ENCODE measurements around the gene COMMD1. TPM values are rescaled to one million over a fixed set of nuclear protein-coding genes. Genes with fewer than 3 reads are reported as not detected.

Gene COMMD1
- total and polyA plus RNA-seq, 7 donors = 33.6 to 67.3 (median 49.1) TPM

GRCh38 chr2:62176801-62177200 lies 271.3 kb downstream of the COMMD1 start:
- no peak for TF ChIP-seq CTCF (IDR thresholded peaks at IDR 0.05)
- H3K4me3 ChIP-seq = no peak overlapping the region
- H3K4me1 ChIP-seq = no peaks in the 10 kb centered on the region
- H3K27me3 ChIP-seq (ENCODE audit: insufficient read depth in 3 of 3, low read length in 2 of 3) = no peaks in the 10 kb centered on the region
- intact Hi-C loops (cut with DNase I) = no loop called here
- H3K9me3 ChIP-seq = no peaks in the 10 kb centered on the region
- H3K27ac ChIP-seq = no peak overlapping the region
- DNase-seq = no peak
- no peak for ATAC-seq
- H3K36me3 ChIP-seq (ENCODE audit: insufficient read depth in 1 of 2, low read depth in 1 of 2) = no peaks in the 10 kb centered on the region

- Histone ChIP-seq H3K9me3 (no peaks in the 10 kb centered on the region), H3K4me1 (no peaks in the 10 kb centered on the region), H3K27me3 (ENCODE audit: insufficient read depth in 3 of 3, low read length in 2 of 3) (no peaks in the 10 kb centered on the region), H3K27ac (no peak overlapping the region), H3K4me3 (no peak overlapping the region), H3K36me3 (ENCODE audit: insufficient read depth in 1 of 2, low read depth in 1 of 2) (no peaks in the 10 kb centered on the region)
- intact Hi-C loops (cut with DNase I) = no loop called here
- DNase-seq = no peak
- no peak for TF ChIP-seq CTCF (IDR thresholded peaks at IDR 0.05)
- WGBS, 3 donors = 97% methylated on average over 4 of the region's 4 CpGs
- no peak for ATAC-seq
Observed at GRCh38 chr2:62177392-62178049, 272.0 kb downstream of the COMMD1 start.

GRCh38 chr2:62178741-62179271 lies 273.3 kb downstream of the COMMD1 start:
- Histone ChIP-seq H3K27ac (no peak overlapping the region), H3K9me3 (no peaks in the 10 kb centered on the region), H3K27me3 (ENCODE audit: insufficient read depth in 3 of 3, low read length in 2 of 3) (no peaks in the 10 kb centered on the region), H3K4me1 (no peaks in the 10 kb centered on the region), H3K4me3 (no peak overlapping the region), H3K36me3 (ENCODE audit: insufficient read depth in 1 of 2, low read depth in 1 of 2) (no peaks in the 10 kb centered on the region)
- no peak for TF ChIP-seq CTCF (IDR thresholded peaks at IDR 0.05)
- intact Hi-C loops (cut with DNase I) = no loop called here
- ATAC-seq (peak; percentile 47 to 76 (median 68)), DNase-seq (no peak)
- 35 to 44% (median 41%) methylated on average over 5 of the region's 5 CpGs for WGBS, 3 donors

DNA sequence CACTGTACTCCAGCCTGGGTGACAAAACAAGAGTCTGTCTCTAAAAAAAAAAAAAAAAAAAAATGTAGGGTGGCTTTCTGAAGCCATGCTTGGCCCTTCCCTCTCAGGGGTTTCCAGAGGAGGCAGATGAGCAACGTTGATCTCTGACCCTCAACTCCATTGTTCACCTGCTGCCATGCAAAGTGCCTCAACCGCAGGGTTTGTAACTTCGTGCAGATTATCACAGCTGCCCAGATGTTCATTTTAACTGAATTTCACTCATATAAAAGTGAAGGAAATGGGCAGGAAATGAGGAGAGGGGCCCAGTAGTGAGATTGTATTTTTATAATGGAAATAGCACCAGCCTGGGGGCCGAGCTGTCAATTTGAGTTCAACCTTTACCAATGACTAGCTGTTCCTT lies 275.5 kb downstream of the COMMD1 start:
- Histone ChIP-seq H3K4me1 (no peaks in the 10 kb centered on the region), H3K9me3 (no peaks in the 10 kb centered on the region), H3K27me3 (ENCODE audit: insufficient read depth in 3 of 3, low read length in 2 of 3) (no peaks in the 10 kb centered on the region), H3K4me3 (no peak overlapping the region), H3K36me3 (ENCODE audit: insufficient read depth in 1 of 2, low read depth in 1 of 2) (no peaks in the 10 kb centered on the region), H3K27ac (no peak overlapping the region)
- WGBS, 3 donors = 74 to 89% (median 78%) methylated on average over 4 of the region's 4 CpGs
- TF ChIP-seq CTCF (IDR thresholded peaks at IDR 0.05) = no peak
- no peak for ATAC-seq
- no peak for DNase-seq
- intact Hi-C loops (cut with DNase I) = no loop called here

DNA sequence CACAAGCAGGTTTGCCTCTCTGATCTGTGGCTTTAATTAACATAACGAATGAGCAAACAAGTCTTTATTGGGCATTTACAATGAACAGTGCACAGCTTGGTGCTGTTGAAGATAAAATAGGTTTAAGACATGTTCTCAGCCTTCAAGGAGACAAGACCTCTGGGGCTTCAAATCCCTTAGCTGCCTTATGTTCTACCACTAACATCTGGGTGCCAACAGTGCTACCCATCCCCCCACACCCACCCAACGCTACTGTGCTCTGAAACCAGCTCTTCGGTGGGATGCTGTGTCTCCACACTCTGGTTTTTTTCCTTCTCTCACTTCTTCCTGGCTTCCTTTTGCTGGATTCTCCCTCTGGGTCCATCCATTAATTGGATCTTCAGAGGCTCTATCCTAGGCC lies 276.4 kb downstream of the COMMD1 start:
- H3K9me3 ChIP-seq = no peaks in the 10 kb centered on the region
- H3K27ac ChIP-seq = no peak overlapping the region
- no peaks in the 10 kb centered on the region for H3K27me3 ChIP-seq (ENCODE audit: insufficient read depth in 3 of 3, low read length in 2 of 3)
- DNase-seq (no peak), ATAC-seq (no peak)
- H3K36me3 ChIP-seq (ENCODE audit: insufficient read depth in 1 of 2, low read depth in 1 of 2) = no peaks in the 10 kb centered on the region
- intact Hi-C loops (cut with DNase I) = no loop called here
- H3K4me3 ChIP-seq = no peak overlapping the region
- peaks cover under 1% of the 10 kb centered on the region for H3K4me1 ChIP-seq
- TF ChIP-seq CTCF (IDR thresholded peaks at IDR 0.05) = no peak
- WGBS, 3 donors = 82 to 92% (median 86%) methylated on average over 3 of the region's 3 CpGs

Data from psoas muscle (tissue), 8 donors.